Testis (tissue), 2 donors: ENCODE data around the gene KIF17.

ENCODE experiments used
- POLR2A ChIP-seq: fragments of 450-650 bp; IDR thresholded peaks from one replicate; pipeline ENCODE4 v1.6.1; 2017; ENCODE audit warnings: antibody characterized with exemption, mild to moderate bottlenecking, moderate library complexity
- TF ChIP-seq, protein P1 (sequence below), 3 experiments: fragments of 450-650 bp in 2 of 3; fragments of 200-600 bp in 1 of 3; sonication (generic) in 1 of 3; IDR thresholded peaks; one replicate each; pipeline ENCODE4 v1.5.1; 2016 to 2019; ENCODE audit warnings: antibody characterized with exemption in 3 of 3, mild to moderate bottlenecking in 2 of 3, moderate library complexity in 1 of 3

GRCh38 chr1:20717452-20718342 lies at the start of gene KIF17:
- TF ChIP-seq, protein P1, sequence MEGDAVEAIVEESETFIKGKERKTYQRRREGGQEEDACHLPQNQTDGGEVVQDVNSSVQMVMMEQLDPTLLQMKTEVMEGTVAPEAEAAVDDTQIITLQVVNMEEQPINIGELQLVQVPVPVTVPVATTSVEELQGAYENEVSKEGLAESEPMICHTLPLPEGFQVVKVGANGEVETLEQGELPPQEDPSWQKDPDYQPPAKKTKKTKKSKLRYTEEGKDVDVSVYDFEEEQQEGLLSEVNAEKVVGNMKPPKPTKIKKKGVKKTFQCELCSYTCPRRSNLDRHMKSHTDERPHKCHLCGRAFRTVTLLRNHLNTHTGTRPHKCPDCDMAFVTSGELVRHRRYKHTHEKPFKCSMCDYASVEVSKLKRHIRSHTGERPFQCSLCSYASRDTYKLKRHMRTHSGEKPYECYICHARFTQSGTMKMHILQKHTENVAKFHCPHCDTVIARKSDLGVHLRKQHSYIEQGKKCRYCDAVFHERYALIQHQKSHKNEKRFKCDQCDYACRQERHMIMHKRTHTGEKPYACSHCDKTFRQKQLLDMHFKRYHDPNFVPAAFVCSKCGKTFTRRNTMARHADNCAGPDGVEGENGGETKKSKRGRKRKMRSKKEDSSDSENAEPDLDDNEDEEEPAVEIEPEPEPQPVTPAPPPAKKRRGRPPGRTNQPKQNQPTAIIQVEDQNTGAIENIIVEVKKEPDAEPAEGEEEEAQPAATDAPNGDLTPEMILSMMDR (IDR thresholded peaks at IDR 0.05) = no peak
- no peak for TF ChIP-seq POLR2A
